GM18502 (cell line): ENCODE data around the gene NDUFA5.

Experiments
- ATAC-seq: cut with Tn5 transposase; IDR thresholded peaks from one replicate; pipeline ENCODE4 v1.9.1; 2021; ENCODE audit warnings: mild to moderate bottlenecking; ENCODE audit not compliant: unreplicated experiment, poor library complexity

NDUFA5 gene

GRCh38 chr7:123557398-123558288, at the start of gene NDUFA5:
Gene NDUFA5, minus strand, starts transcription at chr7:123557818. Its CDS starts 23 bp downstream, at chr7:123557795.
- peak; percentile 97 for ATAC-seq

GRCh38 chr7:123604739-123605138, 47.1 kb upstream of the NDUFA5 start:
- no peak for ATAC-seq

GRCh38 chr7:123602648-123603047, 45.0 kb upstream of the NDUFA5 start:
- no peak for ATAC-seq

GRCh38 chr7:123601530-123601929, 43.9 kb upstream of the NDUFA5 start, which contains the start of gene ASB15:
Gene ASB15, plus strand, starts transcription at chr7:123601821. Its CDS starts 12,682 bp downstream, at chr7:123614503.
- ATAC-seq = no peak

- no peak for ATAC-seq
Observed at GRCh38 chr7:123600876-123601275, 43.3 kb upstream of the NDUFA5 start.

GRCh38 chr7:123599766-123600165, 42.1 kb upstream of the NDUFA5 start:
- no peak for ATAC-seq

- no peak for ATAC-seq
Observed at GRCh38 chr7:123598657-123599056, 41.0 kb upstream of the NDUFA5 start.

GRCh38 chr7:123594813-123595241, 37.2 kb upstream of the NDUFA5 start:
- no peak for ATAC-seq

- no peak for ATAC-seq
Observed at GRCh38 chr7:123588376-123588775, 30.8 kb upstream of the NDUFA5 start.

GRCh38 chr7:123583821-123584220, 26.2 kb upstream of the NDUFA5 start:
- ATAC-seq = no peak

- ATAC-seq = peak; percentile 4
Observed at GRCh38 chr7:123581162-123581459, 23.5 kb upstream of the NDUFA5 start.

GRCh38 chr7:123580406-123581161, 23.0 kb upstream of the NDUFA5 start:
- peak; percentile 86 for ATAC-seq

- no peak for ATAC-seq
Observed at GRCh38 chr7:123579416-123579815, 21.8 kb upstream of the NDUFA5 start.

GRCh38 chr7:123573896-123574467, 16.4 kb upstream of the NDUFA5 start:
- no peak for ATAC-seq

- no peak for ATAC-seq
Observed at GRCh38 chr7:123573341-123573740, 15.7 kb upstream of the NDUFA5 start.

- no peak for ATAC-seq
Observed at GRCh38 chr7:123571684-123572083, 14.1 kb upstream of the NDUFA5 start.

GRCh38 chr7:123571187-123571586, 13.6 kb upstream of the NDUFA5 start:
- no peak for ATAC-seq

GRCh38 chr7:123570390-123571182, 13.0 kb upstream of the NDUFA5 start:
- ATAC-seq = no peak

GRCh38 chr7:123569352-123570010, 11.9 kb upstream of the NDUFA5 start:
- no peak for ATAC-seq

GRCh38 chr7:123562121-123562520, 4.5 kb upstream of the NDUFA5 start:
- no peak for ATAC-seq
